ENCODE measurements around the gene RBM34.
"Not testable (repeated sequence)": the region's sequence is repeated elsewhere in the genome, so short reads cannot be mapped to it uniquely, and the experiment has no call there.

- TF ChIP-seq, protein P1, sequence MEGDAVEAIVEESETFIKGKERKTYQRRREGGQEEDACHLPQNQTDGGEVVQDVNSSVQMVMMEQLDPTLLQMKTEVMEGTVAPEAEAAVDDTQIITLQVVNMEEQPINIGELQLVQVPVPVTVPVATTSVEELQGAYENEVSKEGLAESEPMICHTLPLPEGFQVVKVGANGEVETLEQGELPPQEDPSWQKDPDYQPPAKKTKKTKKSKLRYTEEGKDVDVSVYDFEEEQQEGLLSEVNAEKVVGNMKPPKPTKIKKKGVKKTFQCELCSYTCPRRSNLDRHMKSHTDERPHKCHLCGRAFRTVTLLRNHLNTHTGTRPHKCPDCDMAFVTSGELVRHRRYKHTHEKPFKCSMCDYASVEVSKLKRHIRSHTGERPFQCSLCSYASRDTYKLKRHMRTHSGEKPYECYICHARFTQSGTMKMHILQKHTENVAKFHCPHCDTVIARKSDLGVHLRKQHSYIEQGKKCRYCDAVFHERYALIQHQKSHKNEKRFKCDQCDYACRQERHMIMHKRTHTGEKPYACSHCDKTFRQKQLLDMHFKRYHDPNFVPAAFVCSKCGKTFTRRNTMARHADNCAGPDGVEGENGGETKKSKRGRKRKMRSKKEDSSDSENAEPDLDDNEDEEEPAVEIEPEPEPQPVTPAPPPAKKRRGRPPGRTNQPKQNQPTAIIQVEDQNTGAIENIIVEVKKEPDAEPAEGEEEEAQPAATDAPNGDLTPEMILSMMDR (IDR thresholded peaks at IDR 0.05; ENCODE audit: low read depth, low read length, poor library complexity, severe bottlenecking), result not testable (repeated sequence)
- TF ChIP-seq EZH2phosphoT487 (IDR thresholded peaks at IDR 0.05; ENCODE audit: borderline replicate concordance, low read length), result not testable (repeated sequence)
Observed at GRCh38 chr1:235091319-235092044, 69.6 kb downstream of the RBM34 start.

All from DOHH2 (cell line).